GM19397 (cell line): ENCODE results near the gene ABHD16B.
"Not testable (repeated sequence)": the region's sequence is repeated elsewhere in the genome, so short reads cannot be mapped to it uniquely, and the experiment has no call there.

Experiments used
- ATAC-seq: cut with Tn5 transposase; IDR thresholded peaks from one replicate; pipeline ENCODE4 v1.9.1; 2021; ENCODE audit warnings: mild to moderate bottlenecking, moderate library complexity; ENCODE audit not compliant: unreplicated experiment

Gene ABHD16B

DNA sequence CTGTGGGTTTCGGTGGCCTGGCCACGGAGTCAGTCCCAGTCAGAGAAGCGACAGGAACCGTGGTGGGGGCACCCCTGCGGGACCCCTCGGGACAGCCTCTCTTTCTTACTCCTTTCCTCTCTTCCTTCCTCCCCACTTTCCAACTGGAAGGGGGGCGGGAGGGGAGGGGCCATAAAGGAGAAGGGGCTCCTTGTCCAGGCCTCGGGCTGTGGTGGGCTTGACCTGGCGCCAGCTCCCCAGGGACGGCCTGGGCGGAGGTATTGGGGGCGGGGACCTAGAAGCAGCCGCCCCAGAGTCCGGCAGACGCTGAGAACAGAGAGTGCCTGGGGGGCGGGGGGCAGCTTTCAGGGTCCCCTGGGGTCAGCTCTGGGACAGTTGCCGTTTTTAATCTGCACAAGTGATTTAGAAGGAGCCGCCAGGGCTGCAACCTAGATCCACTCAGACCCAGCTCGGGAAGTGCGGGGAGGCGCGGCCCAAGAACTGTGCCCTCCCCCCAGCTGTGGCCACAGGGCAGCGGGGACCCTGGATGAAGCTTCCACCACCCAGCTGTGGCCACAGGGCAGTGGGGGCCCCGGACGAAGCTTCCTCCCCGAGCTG lies 6.4 kb upstream of the ABHD16B start:
- no peak for ATAC-seq

GRCh38 chr20:63855363-63856097 lies 5.8 kb upstream of the ABHD16B start:
- ATAC-seq = no peak

- no peak for ATAC-seq
Observed at GRCh38 chr20:63856098-63856511, 5.2 kb upstream of the ABHD16B start.

DNA sequence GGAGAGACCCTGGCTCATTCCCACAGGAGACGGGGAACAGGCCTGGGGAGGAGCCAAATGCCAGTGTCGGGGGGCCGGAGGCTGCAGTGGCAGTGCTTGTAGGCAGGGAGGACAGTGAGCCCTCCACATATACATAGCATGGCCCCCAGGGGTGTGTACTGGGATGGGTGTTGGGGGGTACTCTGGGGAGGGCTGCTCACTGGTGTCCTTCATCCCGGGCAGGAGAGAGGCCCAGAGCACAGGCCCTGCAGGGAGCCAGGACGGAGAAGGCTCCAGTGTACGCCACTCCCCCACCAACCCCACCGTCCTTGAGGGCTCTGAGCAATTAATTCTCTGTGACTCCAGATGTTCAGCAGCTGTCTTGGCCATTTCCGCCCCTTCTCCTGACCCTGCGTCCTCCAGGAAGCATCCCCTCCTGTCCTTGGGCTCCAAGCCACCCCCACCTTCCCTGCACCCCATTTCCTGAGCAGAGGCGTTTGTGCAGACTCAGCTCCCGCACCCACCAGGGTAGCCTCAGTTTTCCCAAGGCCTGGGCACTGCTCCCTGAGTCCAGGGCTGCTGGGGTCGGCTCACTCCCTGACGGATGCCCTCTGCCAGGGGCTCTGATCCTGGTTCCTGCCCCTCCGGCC lies 3.4 kb upstream of the ABHD16B start:
- no peak for ATAC-seq

- ATAC-seq = no peak
Observed at GRCh38 chr20:63858393-63859165, 2.7 kb upstream of the ABHD16B start.

DNA sequence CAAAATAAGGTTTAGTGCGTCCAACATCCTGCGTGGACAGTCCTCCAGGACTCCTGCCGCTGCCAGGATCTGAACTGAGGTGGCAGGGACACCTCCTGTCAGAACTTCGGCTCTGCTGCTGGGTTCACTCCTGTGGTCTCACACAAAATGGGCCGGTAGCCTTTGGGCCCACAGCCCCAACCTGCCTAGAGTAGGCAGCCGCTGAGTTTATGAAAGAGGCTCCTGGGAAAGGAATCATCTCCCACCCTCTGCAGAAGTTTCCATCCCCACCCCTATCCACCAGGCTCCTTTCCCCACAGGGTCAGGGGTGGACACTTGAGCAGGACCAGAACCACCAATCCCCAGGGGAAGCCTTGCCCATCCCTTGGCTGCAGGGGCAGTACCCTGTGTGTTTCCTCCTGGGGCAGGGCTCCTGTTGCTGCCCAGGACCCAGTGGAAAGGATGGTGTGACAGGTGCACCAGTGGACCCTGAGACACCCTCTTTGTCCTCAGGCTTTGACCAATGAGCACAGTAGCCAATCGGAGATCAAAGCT lies 2.1 kb upstream of the ABHD16B start:
- no peak for ATAC-seq

GRCh38 chr20:63860325-63861051 lies 810 bp upstream of the ABHD16B start:
- no peak for ATAC-seq

DNA sequence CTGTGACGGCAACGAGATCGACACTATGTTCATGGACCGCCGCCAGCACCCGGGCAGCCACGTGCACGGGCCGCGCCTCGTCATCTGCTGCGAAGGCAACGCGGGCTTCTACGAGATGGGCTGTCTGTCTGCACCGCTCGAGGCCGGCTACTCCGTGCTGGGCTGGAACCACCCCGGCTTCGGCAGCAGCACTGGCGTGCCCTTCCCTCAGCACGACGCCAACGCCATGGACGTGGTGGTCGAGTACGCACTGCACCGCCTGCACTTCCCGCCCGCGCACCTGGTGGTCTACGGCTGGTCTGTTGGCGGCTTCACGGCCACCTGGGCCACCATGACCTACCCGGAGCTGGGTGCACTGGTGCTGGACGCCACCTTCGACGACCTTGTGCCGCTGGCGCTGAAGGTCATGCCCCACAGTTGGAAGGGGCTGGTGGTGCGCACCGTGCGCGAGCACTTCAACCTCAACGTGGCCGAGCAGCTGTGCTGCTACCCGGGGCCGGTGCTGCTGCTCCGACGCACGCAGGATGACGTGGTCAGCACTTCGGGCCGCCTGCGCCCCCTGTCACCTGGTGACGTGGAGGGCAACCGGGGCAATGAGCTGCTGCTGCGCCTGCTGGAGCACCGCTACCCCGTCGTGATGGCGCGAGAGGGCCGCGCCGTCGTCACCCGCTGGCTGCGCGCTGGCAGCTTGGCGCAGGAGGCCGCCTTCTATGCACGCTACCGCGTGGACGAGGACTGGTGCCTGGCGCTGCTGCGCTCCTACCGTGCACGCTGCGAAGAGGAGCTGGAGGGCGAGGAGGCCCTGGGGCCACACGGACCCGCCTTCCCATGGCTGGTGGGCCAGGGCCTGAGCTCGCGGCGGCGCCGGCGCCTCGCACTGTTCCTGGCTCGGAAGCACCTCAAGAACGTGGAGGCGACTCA lies 943 bp downstream of the ABHD16B start:
- ATAC-seq = no peak

- no peak for ATAC-seq
Observed at GRCh38 chr20:63863021-63863797, 1.9 kb downstream of the ABHD16B start.

DNA sequence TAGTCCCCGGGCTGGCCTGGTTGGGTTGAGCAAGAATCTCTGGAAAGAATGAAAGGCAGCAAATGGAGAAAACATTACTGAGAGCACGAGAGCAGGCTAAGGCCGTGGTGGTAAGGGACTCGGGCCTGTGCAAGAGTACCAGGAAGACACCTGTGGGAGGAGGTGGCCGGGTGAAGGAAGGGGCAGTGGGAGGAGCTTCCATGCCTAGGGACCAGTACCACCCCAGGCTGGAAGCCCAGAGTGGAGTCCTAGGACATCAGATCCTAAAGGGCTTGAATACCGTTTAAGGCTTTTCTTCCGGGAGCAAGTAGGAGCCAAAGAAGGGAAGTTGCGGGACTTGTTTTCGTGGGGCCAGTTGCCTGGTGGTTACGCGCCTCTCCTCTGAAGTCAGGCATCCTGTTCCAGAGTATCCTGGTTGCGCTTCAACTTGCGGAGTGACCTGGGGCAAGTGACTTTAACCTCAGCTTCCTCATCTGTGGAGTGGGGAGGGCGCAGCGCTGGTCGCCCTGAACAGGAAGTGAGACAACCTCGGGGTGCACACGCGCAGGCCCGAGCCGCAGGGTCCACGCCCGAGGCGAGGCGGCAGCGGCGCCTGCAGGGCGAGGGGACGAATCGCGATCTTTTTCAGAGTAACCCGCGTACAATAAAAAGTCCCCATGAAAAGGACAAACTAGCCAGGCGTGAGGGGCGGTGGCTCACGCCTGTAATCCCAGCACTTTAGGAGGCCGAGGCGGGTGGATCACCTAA lies 2.7 kb downstream of the ABHD16B start:
- peak; percentile 63 for ATAC-seq

DNA sequence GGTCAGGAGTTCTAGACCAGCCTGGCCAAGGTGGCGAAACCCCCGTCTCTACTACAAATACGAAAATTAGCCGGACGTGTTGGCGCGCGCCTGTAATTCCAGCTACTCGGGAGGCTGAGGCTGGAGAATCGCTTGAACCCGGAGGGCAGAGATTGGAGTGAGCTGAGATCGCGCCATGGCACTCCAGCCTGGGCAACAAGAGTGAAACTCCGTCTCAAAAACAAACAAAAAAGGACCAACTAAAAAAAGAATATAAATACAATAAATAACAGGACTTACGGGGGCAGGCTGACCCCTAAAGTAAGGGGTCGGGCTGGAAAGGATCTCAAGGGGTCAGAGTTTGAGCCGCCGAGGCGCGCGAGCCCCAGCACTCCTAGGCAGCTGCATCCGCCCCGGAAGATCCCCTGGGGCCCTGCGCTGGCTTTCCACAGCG lies 3.3 kb downstream of the ABHD16B start:
- no peak for ATAC-seq

- ATAC-seq = peak; percentile 74
Observed at GRCh38 chr20:63864978-63865640, 3.8 kb downstream of the ABHD16B start, which contains the start of gene TPD52L2. TPD52L2 (plus strand) TSS chr20:63865270; CDS start chr20:63865366, 96 bp downstream.

- ATAC-seq = not testable (repeated sequence)
Observed at GRCh38 chr20:63867042-63867441, 5.7 kb downstream of the ABHD16B start.

DNA sequence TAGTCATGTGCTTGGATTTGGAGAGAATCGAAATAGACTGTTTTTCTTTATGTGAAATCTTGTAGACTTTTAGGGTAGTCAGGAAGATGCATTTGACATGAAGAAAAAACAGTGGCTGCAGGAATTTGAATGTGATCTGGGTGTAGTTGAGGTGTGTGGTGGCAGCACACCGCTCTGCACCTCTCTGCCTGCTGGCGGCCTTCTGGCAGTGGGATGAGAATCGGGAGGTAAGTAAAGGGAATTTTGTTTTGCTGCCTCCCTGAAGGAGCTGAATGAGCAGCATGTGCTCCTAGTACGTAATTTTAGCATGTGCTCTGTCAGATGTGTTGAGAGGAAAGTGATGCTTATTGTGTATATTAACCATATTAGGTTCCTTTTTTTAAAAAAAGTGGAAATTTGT lies 7.0 kb downstream of the ABHD16B start:
- no peak for ATAC-seq

DNA sequence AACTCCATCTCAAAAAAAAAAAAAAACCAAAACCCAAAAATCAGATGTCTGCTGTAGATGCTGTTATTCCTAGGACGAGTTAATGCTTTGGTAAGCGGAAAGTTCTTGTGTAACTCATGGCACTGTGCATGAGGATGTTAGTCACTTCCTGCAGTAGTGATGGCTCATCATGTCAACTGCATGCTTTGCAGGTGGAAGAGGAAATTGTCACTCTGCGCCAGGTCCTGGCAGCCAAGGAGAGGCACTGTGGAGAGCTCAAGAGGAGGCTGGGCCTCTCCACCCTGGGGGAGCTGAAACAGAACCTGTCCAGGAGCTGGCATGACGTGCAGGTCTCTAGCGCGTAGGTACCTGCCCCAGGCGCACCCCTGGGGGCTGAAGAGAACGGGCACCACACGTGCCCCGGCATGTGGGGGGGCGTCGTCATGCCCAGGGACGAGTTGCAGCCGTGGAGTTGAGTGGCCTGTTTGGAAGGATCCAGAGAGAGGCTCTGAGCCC lies 12.2 kb downstream of the ABHD16B start:
- ATAC-seq = no peak

DNA sequence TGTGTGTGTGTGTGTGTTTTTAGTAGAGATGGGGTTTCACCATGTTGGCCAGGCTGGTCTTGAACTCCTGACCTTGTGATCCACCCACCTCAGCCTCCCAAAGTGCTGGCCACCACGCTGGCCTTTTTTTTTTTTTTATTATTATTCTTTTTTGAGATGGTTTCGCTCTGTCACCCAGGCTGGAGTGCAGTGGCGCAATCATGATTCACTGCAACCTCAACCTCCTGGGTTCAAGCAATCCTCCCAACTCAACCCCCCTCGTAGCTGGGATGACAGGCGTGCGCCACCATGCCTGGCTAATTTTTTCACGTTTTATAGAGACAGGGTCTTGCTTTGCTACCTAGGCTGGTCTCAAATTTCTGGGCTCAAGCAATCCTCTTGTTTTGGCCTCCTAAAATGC lies 12.9 kb downstream of the ABHD16B start:
- ATAC-seq = not testable (repeated sequence)

GRCh38 chr20:63876489-63877036 lies 15.3 kb downstream of the ABHD16B start:
- no peak for ATAC-seq
